ENCODE measurements around the gene NOC4L.

- TF ChIP-seq POLR2A (IDR thresholded peaks at IDR 0.05; ENCODE audit: low read depth, low read length) (no peak), MXI1 (IDR thresholded peaks at IDR 0.05; ENCODE audit: borderline replicate concordance, low read depth, low read length) (no peak), CTCF (conservative IDR thresholded peaks at IDR 0.05; ENCODE audit: low read depth, low read length) (no peak), RAD21 (IDR thresholded peaks at IDR 0.05; ENCODE audit: low read length) (no peak), RFX5 (IDR thresholded peaks at IDR 0.05; ENCODE audit: low read depth, low read length) (no peak), MAZ (IDR thresholded peaks at IDR 0.05; ENCODE audit: borderline replicate concordance, low read depth, low read length) (no peak), USF2 (IDR thresholded peaks at IDR 0.05; ENCODE audit: low read depth, low read length) (no peak), ELK1 (IDR thresholded peaks at IDR 0.05; ENCODE audit: borderline replicate concordance, low read depth, low read length) (no peak), CHD1 (IDR thresholded peaks at IDR 0.05; ENCODE audit: low read depth, low read length) (no peak), RCOR1 (IDR thresholded peaks at IDR 0.05; ENCODE audit: insufficient replicate concordance, low read length) (no peak), NFE2L2 (IDR thresholded peaks at IDR 0.05; ENCODE audit: low read depth, low read length) (no peak), CEBPB (IDR thresholded peaks at IDR 0.05; ENCODE audit: low read depth, low read length) (no peak)
These were observed 31.5 kb downstream of the NOC4L start for GRCh38 chr12:132175496-132176384.
